OCI-LY1 (cell line): ENCODE results near the gene ADCY1.

Source experiments
- EZH2 ChIP-seq: fragments of 200-600 bp; sonication (generic), shearing (Covaris generic); IDR thresholded peaks from 2 replicates; pipeline ENCODE4 v1.8.0; 2017; ENCODE audit warnings: borderline replicate concordance, mixed run types, mild to moderate bottlenecking, antibody characterized with exemption, low read length, moderate library complexity, mixed read lengths
- TF ChIP-seq, protein P1 (sequence below): fragments of 200-600 bp; sonication (generic), shearing (Covaris generic); IDR thresholded peaks from 2 replicates; pipeline ENCODE4 v1.5.1; 2017; ENCODE audit warnings: mild to moderate bottlenecking, antibody characterized with exemption, low read length, moderate library complexity, mixed read lengths

GRCh38 chr7:45567713-45568112 is 6.5 kb upstream of the ADCY1 start:
- TF ChIP-seq, protein P1, sequence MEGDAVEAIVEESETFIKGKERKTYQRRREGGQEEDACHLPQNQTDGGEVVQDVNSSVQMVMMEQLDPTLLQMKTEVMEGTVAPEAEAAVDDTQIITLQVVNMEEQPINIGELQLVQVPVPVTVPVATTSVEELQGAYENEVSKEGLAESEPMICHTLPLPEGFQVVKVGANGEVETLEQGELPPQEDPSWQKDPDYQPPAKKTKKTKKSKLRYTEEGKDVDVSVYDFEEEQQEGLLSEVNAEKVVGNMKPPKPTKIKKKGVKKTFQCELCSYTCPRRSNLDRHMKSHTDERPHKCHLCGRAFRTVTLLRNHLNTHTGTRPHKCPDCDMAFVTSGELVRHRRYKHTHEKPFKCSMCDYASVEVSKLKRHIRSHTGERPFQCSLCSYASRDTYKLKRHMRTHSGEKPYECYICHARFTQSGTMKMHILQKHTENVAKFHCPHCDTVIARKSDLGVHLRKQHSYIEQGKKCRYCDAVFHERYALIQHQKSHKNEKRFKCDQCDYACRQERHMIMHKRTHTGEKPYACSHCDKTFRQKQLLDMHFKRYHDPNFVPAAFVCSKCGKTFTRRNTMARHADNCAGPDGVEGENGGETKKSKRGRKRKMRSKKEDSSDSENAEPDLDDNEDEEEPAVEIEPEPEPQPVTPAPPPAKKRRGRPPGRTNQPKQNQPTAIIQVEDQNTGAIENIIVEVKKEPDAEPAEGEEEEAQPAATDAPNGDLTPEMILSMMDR = no peak
- TF ChIP-seq EZH2 = no peak
